ENCODE results near the gene HTT-AS. TPM values are rescaled to one million over a fixed set of nuclear protein-coding genes. Genes with fewer than 3 reads are reported as not detected.

The HTT-AS gene
- total RNA-seq, 1 donor from 2014 or later: not detected

DNA sequence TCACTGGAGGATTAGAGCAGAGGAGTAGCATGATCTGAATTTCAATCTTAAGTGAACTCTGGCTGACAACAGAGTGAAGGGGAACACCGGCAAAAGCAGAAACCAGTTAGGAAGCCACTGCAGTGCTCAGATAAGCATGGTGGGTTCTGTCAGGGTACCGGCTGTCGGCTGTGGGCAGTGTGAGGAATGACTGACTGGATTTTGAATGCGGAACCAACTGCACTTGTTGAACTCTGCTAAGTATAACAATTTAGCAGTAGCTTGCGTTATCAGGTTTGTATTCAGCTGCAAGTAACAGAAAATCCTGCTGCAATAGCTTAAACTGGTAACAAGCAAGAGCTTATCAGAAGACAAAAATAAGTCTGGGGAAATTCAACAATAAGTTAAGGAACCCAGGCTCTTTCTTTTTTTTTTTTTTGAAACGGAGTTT lies 5.4 kb upstream of the HTT-AS start:
- peaks cover 4% of the 10 kb centered on the region for H3K36me3 Mint-ChIP-seq (ENCODE audit: low read depth, unreplicated experiment)

DNA sequence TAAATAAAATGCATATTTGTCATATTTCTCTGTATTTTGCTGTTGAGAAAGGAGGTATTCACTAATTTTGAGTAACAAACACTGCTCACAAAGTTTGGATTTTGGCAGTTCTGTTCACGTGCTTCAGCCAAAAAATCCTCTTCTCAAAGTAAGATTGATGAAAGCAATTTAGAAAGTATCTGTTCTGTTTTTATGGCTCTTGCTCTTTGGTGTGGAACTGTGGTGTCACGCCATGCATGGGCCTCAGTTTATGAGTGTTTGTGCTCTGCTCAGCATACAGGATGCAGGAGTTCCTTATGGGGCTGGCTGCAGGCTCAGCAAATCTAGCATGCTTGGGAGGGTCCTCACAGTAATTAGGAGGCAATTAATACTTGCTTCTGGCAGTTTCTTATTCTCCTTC lies 3.5 kb upstream of the HTT-AS start:
- TF ChIP-seq, protein P1, sequence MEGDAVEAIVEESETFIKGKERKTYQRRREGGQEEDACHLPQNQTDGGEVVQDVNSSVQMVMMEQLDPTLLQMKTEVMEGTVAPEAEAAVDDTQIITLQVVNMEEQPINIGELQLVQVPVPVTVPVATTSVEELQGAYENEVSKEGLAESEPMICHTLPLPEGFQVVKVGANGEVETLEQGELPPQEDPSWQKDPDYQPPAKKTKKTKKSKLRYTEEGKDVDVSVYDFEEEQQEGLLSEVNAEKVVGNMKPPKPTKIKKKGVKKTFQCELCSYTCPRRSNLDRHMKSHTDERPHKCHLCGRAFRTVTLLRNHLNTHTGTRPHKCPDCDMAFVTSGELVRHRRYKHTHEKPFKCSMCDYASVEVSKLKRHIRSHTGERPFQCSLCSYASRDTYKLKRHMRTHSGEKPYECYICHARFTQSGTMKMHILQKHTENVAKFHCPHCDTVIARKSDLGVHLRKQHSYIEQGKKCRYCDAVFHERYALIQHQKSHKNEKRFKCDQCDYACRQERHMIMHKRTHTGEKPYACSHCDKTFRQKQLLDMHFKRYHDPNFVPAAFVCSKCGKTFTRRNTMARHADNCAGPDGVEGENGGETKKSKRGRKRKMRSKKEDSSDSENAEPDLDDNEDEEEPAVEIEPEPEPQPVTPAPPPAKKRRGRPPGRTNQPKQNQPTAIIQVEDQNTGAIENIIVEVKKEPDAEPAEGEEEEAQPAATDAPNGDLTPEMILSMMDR (IDR thresholded peaks at IDR 0.05; ENCODE audit: unreplicated experiment): no peak
- Mint-ChIP-seq H3K36me3 (ENCODE audit: low read depth, unreplicated experiment) (no peaks in the 10 kb centered on the region), H3K9me3 (ENCODE audit: unreplicated experiment) (no peaks in the 10 kb centered on the region), H3K27ac (ENCODE audit: unreplicated experiment) (no peak overlapping the region), H3K4me3 (ENCODE audit: unreplicated experiment) (no peak overlapping the region), H3K27me3 (ENCODE audit: unreplicated experiment) (no peaks in the 10 kb centered on the region), H3K4me1 (ENCODE audit: unreplicated experiment) (peaks cover 7% of the 10 kb centered on the region)
- no peak for DNase-seq (ENCODE audit: low spot score)

More for the DNA sequence above, 5.4 kb upstream of the HTT-AS start:
- Mint-ChIP-seq H3K4me3 (ENCODE audit: unreplicated experiment) (no peak overlapping the region), H3K27me3 (ENCODE audit: unreplicated experiment) (peaks cover 1% of the 10 kb centered on the region), H3K4me1 (ENCODE audit: unreplicated experiment) (peaks cover 7% of the 10 kb centered on the region), H3K9me3 (ENCODE audit: unreplicated experiment) (no peaks in the 10 kb centered on the region), H3K27ac (ENCODE audit: unreplicated experiment) (no peak overlapping the region)
- DNase-seq (ENCODE audit: low spot score): no peak
- TF ChIP-seq, protein P1 (IDR thresholded peaks at IDR 0.05; ENCODE audit: unreplicated experiment): no peak

DNA sequence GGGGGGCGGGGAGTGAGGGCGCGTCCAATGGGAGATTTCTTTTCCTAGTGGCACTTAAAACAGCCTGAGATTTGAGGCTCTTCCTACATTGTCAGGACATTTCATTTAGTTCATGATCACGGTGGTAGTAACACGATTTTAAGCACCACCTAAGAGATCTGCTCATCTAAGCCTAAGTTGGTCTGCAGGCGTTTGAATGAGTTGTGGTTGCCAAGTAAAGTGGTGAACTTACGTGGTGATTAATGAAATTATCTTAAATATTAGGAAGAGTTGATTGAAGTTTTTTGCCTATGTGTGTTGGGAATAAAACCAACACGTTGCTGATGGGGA lies 1.3 kb upstream of the HTT-AS start:
- Mint-ChIP-seq H3K27me3 (ENCODE audit: unreplicated experiment) (no peaks in the 10 kb centered on the region), H3K36me3 (ENCODE audit: low read depth, unreplicated experiment) (no peaks in the 10 kb centered on the region), H3K9me3 (ENCODE audit: unreplicated experiment) (no peaks in the 10 kb centered on the region), H3K4me1 (ENCODE audit: unreplicated experiment) (peaks cover 7% of the 10 kb centered on the region), H3K4me3 (ENCODE audit: unreplicated experiment) (peak overlapping the region; percentile 96), H3K27ac (ENCODE audit: unreplicated experiment) (peak overlapping the region; percentile 92)
- TF ChIP-seq, protein P1 (IDR thresholded peaks at IDR 0.05; ENCODE audit: unreplicated experiment): no peak
- no peak for DNase-seq (ENCODE audit: low spot score)

DNA sequence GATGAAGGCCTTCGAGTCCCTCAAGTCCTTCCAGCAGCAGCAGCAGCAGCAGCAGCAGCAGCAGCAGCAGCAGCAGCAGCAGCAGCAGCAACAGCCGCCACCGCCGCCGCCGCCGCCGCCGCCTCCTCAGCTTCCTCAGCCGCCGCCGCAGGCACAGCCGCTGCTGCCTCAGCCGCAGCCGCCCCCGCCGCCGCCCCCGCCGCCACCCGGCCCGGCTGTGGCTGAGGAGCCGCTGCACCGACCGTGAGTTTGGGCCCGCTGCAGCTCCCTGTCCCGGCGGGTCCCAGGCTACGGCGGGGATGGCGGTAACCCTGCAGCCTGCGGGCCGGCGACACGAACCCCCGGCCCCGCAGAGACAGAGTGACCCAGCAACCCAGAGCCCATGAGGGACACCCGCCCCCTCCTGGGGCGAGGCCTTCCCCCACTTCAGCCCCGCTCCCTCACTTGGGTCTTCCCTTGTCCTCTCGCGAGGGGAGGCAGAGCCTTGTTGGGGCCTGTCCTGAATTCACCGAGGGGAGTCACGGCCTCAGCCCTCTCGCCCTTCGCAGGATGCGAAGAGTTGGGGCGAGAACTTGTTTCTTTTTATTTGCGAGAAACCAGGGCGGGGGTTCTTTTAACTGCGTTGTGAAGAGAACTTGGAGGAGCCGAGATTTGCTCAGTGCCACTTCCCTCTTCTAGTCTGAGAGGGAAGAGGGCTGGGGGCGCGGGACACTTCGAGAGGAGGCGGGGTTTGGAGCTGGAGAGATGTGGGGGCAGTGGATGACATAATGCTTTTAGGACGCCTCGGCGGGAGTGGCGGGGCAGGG lies 711 bp upstream of the HTT-AS start:
- Mint-ChIP-seq H3K36me3 (ENCODE audit: low read depth, unreplicated experiment) (no peaks in the 10 kb centered on the region), H3K27me3 (ENCODE audit: unreplicated experiment) (no peaks in the 10 kb centered on the region), H3K9me3 (ENCODE audit: unreplicated experiment) (no peaks in the 10 kb centered on the region)

More for the DNA sequence above, 711 bp upstream of the HTT-AS start:
- DNase-seq (ENCODE audit: low spot score): peak; percentile 70
- H3K4me1 Mint-ChIP-seq (ENCODE audit: unreplicated experiment): peaks cover 7% of the 10 kb centered on the region
- peak overlapping the region; percentile 96 for H3K4me3 Mint-ChIP-seq (ENCODE audit: unreplicated experiment)
- H3K27ac Mint-ChIP-seq (ENCODE audit: unreplicated experiment): peak overlapping the region; percentile 97
- TF ChIP-seq, protein P1 (IDR thresholded peaks at IDR 0.05; ENCODE audit: unreplicated experiment): no peak
